ENCODE measurements around the gene CELA3A.

Gene CELA3A

DNA sequence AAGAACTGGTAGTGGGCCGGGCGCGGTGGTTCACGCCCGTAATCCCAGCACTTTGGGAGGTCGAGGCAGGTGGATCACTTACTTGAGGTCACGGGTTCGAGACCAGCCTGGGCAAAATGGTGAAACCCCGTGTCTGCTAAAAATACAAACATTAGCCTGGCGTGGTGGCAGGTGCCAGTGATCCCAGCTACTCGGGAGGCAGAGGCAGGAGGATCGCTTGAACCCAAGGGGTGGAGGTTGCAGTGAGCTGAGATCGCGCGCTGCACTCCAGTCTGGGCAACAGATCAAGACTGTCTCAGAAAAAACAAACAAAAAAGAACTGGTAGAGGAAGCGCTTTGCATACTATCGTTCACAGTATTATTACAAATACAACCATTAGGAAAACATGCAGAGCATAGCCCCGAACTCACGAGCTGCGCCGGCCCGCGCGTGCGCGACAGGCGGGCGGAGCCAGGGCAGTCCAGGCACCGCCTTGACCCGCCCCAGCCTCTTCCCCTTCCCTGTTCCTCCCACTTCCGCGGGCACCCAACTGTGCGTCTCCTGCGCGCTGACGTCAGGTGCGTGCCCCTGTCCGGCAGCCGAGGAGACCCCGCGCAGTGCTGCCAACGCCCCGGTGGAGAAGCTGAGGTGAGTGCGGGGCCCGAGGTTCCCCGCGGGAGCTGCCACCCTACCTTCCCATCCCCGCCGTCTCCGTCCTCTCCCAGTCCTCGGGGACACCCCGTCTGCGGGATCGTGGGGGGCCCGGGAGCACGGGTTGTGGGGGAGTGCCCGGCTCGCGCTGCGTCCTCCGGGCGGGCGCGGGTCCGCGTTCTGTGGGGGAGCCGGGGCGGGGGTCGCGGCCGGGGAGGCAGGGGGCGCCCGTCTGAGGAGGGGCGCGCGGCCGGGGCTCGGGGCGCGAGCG is 50.9 kb downstream of the CELA3A start, which contains the start of gene CDC42:
Gene CDC42, plus strand, starts transcription at position 595 of the 902 bp plus-strand sequence. CDS start 25,770 bp downstream, outside the sequence.
- DNase-seq: peak; percentile 96

DNA sequence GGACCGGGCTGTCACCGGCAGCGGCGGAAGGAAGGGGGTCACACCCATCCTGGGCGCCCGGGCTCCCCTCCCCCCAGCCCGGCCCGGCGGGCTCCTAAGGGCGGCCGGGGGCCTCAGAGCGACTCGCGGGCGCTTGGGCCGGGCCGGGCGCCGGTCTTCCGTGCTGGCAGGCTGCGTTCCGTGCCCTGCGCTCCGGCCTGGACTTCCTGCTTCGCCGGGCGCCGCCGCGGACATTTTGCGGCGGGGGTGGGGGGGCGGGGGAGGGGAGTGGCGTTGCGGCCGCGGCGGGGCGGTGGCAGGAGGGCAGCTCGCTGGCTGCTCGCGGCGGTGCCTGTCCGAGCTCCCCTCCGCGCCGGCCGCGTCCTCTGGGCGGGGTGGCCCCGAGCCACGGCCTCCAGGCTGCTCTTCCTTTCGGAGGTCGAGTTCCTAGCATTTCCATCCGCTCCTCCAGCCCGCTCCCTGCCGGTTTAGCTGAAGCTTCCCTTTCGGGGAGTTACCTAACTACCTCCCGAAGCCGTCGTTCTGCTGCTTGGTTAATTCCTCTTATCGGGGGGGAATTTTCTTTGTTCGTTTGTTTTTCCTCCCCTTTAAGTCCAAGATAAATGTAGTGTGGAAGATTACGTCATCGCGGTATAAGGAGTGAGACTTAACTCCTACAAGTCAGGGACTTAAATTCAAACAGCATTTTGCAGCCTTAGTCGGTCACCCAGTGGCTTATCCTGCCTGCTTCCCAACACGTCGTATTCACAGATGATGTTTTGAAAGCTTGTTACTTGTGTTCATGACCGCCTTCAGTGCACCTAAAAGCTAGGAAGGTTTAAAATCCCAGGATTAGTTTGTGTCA is 51.8 kb downstream of the CELA3A start:
- peak; percentile 56 for DNase-seq

DNA sequence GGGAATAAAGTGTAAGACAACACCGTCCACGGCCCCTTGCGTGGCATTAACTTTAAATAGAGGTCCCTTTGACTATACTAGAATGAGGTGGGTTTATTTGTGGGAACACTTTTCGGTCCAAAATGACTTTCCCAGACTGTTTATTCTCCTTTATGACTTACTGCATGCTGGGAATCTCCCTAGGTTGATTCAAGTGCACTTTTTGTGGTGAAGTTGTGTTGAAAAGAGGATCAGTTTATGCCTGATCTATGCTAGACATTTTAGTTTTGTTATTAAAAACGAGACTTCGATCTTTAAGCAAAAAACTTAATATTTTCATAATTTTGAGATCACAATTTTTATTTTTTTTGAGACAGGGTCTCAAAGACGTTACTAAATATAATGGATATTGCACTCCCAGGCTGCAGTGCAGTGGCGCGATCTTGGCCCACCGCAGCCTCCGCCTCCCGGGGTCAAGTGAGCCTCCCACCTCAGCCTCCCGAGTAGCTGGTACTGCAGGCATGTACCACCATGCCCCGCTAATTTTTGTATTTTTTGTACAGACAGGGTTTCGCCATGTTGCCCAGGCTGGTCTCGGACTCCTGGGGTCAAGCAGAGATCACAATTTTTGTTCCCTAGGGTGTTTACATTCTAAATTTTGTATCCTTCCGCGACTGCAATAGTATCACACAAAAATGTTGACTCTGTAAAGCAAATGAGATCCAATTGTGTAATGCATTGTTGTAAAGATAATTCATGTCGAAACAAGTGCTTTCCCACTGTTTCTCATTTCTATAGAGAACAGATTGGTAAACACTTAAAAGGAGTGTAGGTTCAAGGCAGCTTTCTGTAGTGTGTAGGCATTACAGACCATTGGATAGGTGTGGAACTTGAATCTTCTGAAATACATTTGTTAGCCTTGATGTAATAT is 52.7 kb downstream of the CELA3A start:
- DNase-seq: peak; percentile 6

DNA sequence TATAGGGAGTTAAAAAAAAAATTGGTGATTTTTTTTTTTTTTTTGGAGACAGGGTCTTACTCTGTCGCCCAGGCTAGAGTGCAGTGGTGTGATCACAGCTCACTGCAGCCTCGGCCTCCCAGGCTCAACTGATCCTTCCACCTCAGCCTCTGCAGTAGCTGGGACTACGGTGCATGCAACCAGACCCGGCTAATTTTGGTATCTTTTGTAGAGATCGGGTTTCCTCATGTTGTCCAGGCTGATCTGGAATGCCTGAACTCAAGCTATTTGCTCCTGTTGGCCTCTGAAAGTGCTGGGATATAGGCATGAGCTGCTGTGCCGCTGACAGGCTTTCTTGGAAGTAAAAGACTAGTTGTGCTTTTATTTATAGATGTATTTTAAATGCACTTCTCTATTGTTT is 54.0 kb downstream of the CELA3A start:
- no peak for DNase-seq

DNA sequence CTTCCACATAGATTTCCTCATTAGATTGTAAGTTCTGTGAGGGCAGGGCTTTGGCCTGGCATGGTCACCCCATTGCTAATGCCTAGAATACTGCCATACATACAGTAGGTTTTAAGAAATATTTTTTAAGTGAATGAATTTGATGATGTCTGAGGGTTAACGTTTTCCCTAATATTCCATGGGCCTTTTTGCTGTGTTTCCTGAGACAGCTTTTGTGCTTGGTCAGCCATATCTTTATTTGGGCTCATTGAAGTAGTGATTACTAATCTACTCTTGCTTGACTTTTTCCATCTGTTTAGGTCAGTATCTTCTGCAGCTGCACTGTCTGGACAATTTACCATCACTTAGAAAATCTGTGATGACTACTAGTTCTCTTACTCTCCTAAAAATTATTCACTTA is 54.6 kb downstream of the CELA3A start:
- DNase-seq: peak; percentile 8

DNA sequence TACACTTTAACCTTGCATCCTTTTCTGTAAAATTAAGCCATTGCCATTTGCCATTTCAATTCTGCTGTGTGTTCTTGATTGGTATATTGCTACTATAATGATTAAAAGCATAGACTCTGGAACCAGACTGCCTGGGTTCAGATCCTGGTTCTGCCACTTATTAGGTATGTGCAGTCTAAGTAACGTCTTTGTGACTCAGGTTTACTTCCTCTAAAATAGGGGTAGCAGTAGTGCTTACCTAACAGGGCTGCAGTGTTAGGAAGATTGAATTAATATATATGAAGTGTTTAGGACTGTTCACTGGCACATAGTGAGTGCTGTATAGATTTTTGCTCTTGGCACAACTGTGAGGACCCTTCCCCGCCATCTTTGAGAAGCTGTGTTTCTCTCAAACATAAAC is 55.5 kb downstream of the CELA3A start:
- no peak for DNase-seq

DNA sequence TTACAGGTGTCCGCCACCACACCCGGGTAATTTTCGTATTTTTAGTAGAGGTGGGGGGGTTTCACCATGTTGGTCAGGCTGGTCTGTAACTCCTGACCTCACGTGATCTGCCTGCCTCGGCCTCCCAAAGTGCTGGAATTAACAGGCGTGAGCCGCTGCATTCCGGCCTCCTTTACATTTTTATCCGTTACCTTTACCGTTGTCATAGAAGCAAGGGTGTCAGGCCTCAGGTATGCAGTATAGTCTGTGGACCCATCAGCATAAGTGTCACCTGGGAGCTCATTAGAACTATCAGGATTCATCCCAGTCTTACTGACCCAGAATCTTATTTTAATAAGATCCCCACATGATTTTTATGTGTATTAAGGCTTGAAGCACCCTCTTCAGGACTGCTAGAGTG is 56.4 kb downstream of the CELA3A start:
- DNase-seq: no peak

Data from HCEC 1CT (cell line).